H9 (cell line): ENCODE results near the gene TMEM87A. TPM values are rescaled to one million over a fixed set of nuclear protein-coding genes. Genes with fewer than 3 reads are reported as not detected.
"Not testable (repeated sequence)": the region's sequence is repeated elsewhere in the genome, so short reads cannot be mapped to it uniquely, and the experiment has no call there.

Source experiments
- DNase-seq: peaks from one replicate; pipeline ENCODE4 v3.0.0-alpha.2; 2017
- H2AFZ ChIP-seq: one replicate; pipeline ENCODE4 v1.6.1; 2013; ENCODE audit warnings: mild to moderate bottlenecking, low read length, control low read depth, moderate library complexity
- H2AK5ac ChIP-seq: 2 replicates; pipeline ENCODE4 v1.6.1; 2013; ENCODE audit warnings: low read length, control low read depth, mixed read lengths; ENCODE audit not compliant: insufficient read length
- H2BK120ac ChIP-seq: one replicate; pipeline ENCODE4 v1.6.1; 2013; ENCODE audit warnings: low read depth, mild to moderate bottlenecking, low read length, control low read depth, inconsistent platforms; ENCODE audit not compliant: poor library complexity, severe bottlenecking
- H2BK12ac ChIP-seq: 2 replicates; pipeline ENCODE4 v1.6.1; 2013; ENCODE audit warnings: low read length, control low read depth, mixed read lengths, low read depth; ENCODE audit not compliant: insufficient read length
- H2BK15ac ChIP-seq: 2 replicates; pipeline ENCODE4 v1.6.1; 2013; ENCODE audit warnings: low read depth, low read length, control low read depth
- H2BK20ac ChIP-seq: one replicate; pipeline ENCODE4 v1.6.1; 2013; ENCODE audit warnings: low read depth, mild to moderate bottlenecking, low read length, control low read depth, inconsistent platforms; ENCODE audit not compliant: poor library complexity, severe bottlenecking
- H2BK5ac ChIP-seq: 2 replicates; pipeline ENCODE4 v1.6.1; 2013; ENCODE audit warnings: low read length, control low read depth, mixed read lengths; ENCODE audit not compliant: insufficient read length
- H3K14ac ChIP-seq: 2 replicates; pipeline ENCODE4 v1.6.1; 2013; ENCODE audit warnings: low read length, control low read depth; ENCODE audit not compliant: insufficient read depth
- H3K18ac ChIP-seq: 2 replicates; pipeline ENCODE4 v1.6.1; 2013; ENCODE audit warnings: low read depth, mild to moderate bottlenecking, mixed read lengths, low read length, control low read depth; ENCODE audit not compliant: insufficient read length
- H3K23ac ChIP-seq: 2 replicates; pipeline ENCODE4 v1.6.1; 2013; ENCODE audit warnings: low read length, control low read depth, mixed read lengths, low read depth; ENCODE audit not compliant: insufficient read length
- H3K23me2 ChIP-seq: 2 replicates; pipeline ENCODE4 v1.6.1; 2013; ENCODE audit warnings: low read depth, mild to moderate bottlenecking, mixed read lengths, low read length, control low read depth; ENCODE audit not compliant: insufficient read length, poor library complexity, severe bottlenecking
- H3K27ac ChIP-seq: 2 replicates; pipeline ENCODE4 v1.5.1; 2013; ENCODE audit warnings: low read length, control low read depth, mixed read lengths, low read depth; ENCODE audit not compliant: insufficient read length
- H3K27me3 ChIP-seq: 2 replicates; pipeline ENCODE4 v1.6.1; 2013; ENCODE audit warnings: low read length, control low read depth, inconsistent platforms; ENCODE audit not compliant: insufficient read depth
- H3K4ac ChIP-seq: 2 replicates; pipeline ENCODE4 v1.6.1; 2013; ENCODE audit warnings: low read depth, mild to moderate bottlenecking, control low read depth, inconsistent platforms, low read length, moderate library complexity
- H3K4me1 ChIP-seq: 2 replicates; pipeline ENCODE4 v1.6.1; 2013; ENCODE audit warnings: low read length, control low read depth, inconsistent platforms; ENCODE audit not compliant: insufficient read depth
- H3K4me2 ChIP-seq: 2 replicates; pipeline ENCODE4 v1.6.1; 2013; ENCODE audit warnings: low read length, control low read depth, mixed read lengths; ENCODE audit not compliant: insufficient read length, insufficient read depth
- H3K56ac ChIP-seq: 2 replicates; pipeline ENCODE4 v1.6.1; 2013; ENCODE audit warnings: low read depth, mild to moderate bottlenecking, mixed read lengths, low read length, control low read depth; ENCODE audit not compliant: insufficient read length
- H3K79me1 ChIP-seq: 2 replicates; pipeline ENCODE4 v1.6.1; 2013; ENCODE audit warnings: low read depth, mild to moderate bottlenecking, moderate library complexity, low read length, control low read depth, inconsistent platforms; ENCODE audit not compliant: insufficient read depth, poor library complexity, severe bottlenecking
- H3K79me2 ChIP-seq: 2 replicates; pipeline ENCODE4 v1.6.1; 2013; ENCODE audit warnings: low read length, control low read depth, inconsistent platforms; ENCODE audit not compliant: insufficient read depth
- H3K9ac ChIP-seq: 2 replicates; pipeline ENCODE4 v1.6.1; 2013; ENCODE audit warnings: low read length, control low read depth, mixed read lengths; ENCODE audit not compliant: insufficient read length; ENCODE audit errors: extremely low read depth
- H3K9me3 ChIP-seq: one replicate; pipeline ENCODE4 v1.6.1; 2013; ENCODE audit warnings: low read depth, low read length, inconsistent platforms; ENCODE audit not compliant: control insufficient read depth
- H3T11ph ChIP-seq: one replicate; pipeline ENCODE4 v1.6.1; 2013; ENCODE audit warnings: mild to moderate bottlenecking, low read length, control low read depth, inconsistent platforms
- H4K20me1 ChIP-seq: one replicate; pipeline ENCODE4 v1.6.1; 2013; ENCODE audit not compliant: control insufficient read depth, insufficient read length, insufficient read depth
- H4K5ac ChIP-seq: 2 replicates; pipeline ENCODE4 v1.6.1; 2013; ENCODE audit warnings: low read depth, mild to moderate bottlenecking, mixed read lengths, low read length, control low read depth; ENCODE audit not compliant: insufficient read length
- H4K8ac ChIP-seq: replicated peaks from 2 replicates; pipeline ENCODE4 v1.6.1; 2013; ENCODE audit warnings: low read length, control low read depth, mixed read lengths, low read depth; ENCODE audit not compliant: insufficient read length
- H4K91ac ChIP-seq: 2 replicates; pipeline ENCODE4 v1.6.1; 2013; ENCODE audit warnings: low read depth, mild to moderate bottlenecking, moderate library complexity, mixed read lengths, low read length, control low read depth; ENCODE audit not compliant: insufficient read length
- H3K27ac Mint-ChIP-seq, 3 experiments: 2 replicates in 2 of 3; 3 replicates in 1 of 3; pipeline ENCODE4 v1.8.0; 2020 to 2021; ENCODE audit warnings: mixed read lengths in 3 of 3, mild to moderate bottlenecking in 1 of 3, moderate library complexity in 1 of 3
- H3K27me3 Mint-ChIP-seq: 2 replicates; pipeline ENCODE4 v1.8.0; 2021; ENCODE audit warnings: low read depth, mild to moderate bottlenecking, moderate library complexity, mixed read lengths
- H3K36me3 Mint-ChIP-seq, 3 experiments: 2 replicates in 2 of 3; 3 replicates in 1 of 3; pipeline ENCODE4 v1.8.0; 2020 to 2021; ENCODE audit warnings: low read depth in 3 of 3, mixed read lengths in 3 of 3; ENCODE audit not compliant: insufficient read depth in 1 of 3
- H3K4me1 Mint-ChIP-seq, 2 experiments: 2 replicates each; pipeline ENCODE4 v1.8.0; 2020; ENCODE audit warnings: mixed read lengths in 2 of 2
- H3K4me3 Mint-ChIP-seq, 2 experiments: 2 replicates in 1 of 2; 3 replicates in 1 of 2; pipeline ENCODE4 v1.8.0; 2020 to 2021; ENCODE audit warnings: mild to moderate bottlenecking in 2 of 2, mixed read lengths in 2 of 2, moderate library complexity in 1 of 2
- H3K9me3 Mint-ChIP-seq, 2 experiments: 2 replicates in 1 of 2; 3 replicates in 1 of 2; pipeline ENCODE4 v1.8.0; 2020; ENCODE audit warnings: mild to moderate bottlenecking in 2 of 2, mixed read lengths in 2 of 2, moderate library complexity in 1 of 2
- whole genome bisulfite sequencing: extraction: QIAGEN DNeasy Blood & Tissue Kit; methylation state at CpG from one replicate; pipeline ENCODE4 v1.1.7; 2013; ENCODE audit warnings: missing lambda C conversion rate, low lambda C conversion rate, mixed read lengths; ENCODE audit not compliant: insufficient read length; ENCODE audit errors: extremely low coverage; 5-methylcytosine and 5-hydroxymethylcytosine counted together
- total RNA-seq: library from RNA; stranded (reverse); gene quantifications from 2 replicates; pipeline ENCODE4 v1.2.1, GENCODE V29; 2021
- TF ChIP-seq, protein P1 (sequence below): fragments of 200-600 bp; sonication (generic); conservative IDR thresholded peaks from 3 replicates; pipeline ENCODE4 v1.8.0; 2021; ENCODE audit warnings: antibody characterized with exemption, mild to moderate bottlenecking

Gene TMEM87A
- total RNA-seq, 1 experiment from 2014 or later: 46.7 TPM

DNA sequence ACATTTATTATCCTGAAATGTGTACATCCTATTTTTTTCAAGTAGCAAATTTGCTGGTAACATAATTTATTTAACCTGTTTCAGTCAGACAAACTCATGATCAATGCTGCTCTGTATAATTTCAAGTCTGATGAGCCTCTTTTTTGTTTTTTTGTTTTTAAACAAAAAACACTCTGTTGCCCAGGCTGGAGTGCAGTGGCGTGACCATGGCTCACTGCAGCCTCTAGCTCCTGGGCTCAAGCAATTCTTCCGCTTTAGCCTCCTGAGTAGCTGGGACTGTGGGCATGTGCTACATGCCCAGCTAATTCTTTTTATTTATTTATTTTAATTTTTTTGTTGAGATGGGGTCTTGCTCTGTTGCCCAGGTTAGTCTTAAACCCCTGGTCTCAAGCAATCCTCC lies 46.0 kb upstream of the TMEM87A start:
- H3K23me2 ChIP-seq: no peaks in the 10 kb centered on the region
- H4K91ac ChIP-seq: no peak overlapping the region
- no peak overlapping the region for H3K56ac ChIP-seq
- no peak overlapping the region for H4K5ac ChIP-seq
- no peak overlapping the region for H2BK120ac ChIP-seq
- no peak overlapping the region for H2AK5ac ChIP-seq
- Mint-ChIP-seq H3K27me3 (no peaks in the 10 kb centered on the region), H3K9me3 (no peaks in the 10 kb centered on the region; a peak in 1 of 5 replicates), H3K27ac (no peak overlapping the region), H3K36me3 (no peaks in the 10 kb centered on the region), H3K4me1 (peaks cover 0 to 2% of the 10 kb centered on the region in 2 experiments; a peak in 1 of 4 replicates), H3K4me3 (no peak overlapping the region)
- H2BK5ac ChIP-seq: no peak overlapping the region
- H3K4me1 ChIP-seq: no peaks in the 10 kb centered on the region
- no peak for DNase-seq
- H2BK20ac ChIP-seq: no peak overlapping the region
- no peak overlapping the region for H2BK12ac ChIP-seq
- WGBS: no CpG with 5 or more reads among the region's 2 CpGs
- H2AFZ ChIP-seq: no peak overlapping the region
- TF ChIP-seq, protein P1, sequence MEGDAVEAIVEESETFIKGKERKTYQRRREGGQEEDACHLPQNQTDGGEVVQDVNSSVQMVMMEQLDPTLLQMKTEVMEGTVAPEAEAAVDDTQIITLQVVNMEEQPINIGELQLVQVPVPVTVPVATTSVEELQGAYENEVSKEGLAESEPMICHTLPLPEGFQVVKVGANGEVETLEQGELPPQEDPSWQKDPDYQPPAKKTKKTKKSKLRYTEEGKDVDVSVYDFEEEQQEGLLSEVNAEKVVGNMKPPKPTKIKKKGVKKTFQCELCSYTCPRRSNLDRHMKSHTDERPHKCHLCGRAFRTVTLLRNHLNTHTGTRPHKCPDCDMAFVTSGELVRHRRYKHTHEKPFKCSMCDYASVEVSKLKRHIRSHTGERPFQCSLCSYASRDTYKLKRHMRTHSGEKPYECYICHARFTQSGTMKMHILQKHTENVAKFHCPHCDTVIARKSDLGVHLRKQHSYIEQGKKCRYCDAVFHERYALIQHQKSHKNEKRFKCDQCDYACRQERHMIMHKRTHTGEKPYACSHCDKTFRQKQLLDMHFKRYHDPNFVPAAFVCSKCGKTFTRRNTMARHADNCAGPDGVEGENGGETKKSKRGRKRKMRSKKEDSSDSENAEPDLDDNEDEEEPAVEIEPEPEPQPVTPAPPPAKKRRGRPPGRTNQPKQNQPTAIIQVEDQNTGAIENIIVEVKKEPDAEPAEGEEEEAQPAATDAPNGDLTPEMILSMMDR: no peak
- H3K79me2 ChIP-seq: no peaks in the 10 kb centered on the region
- no peak overlapping the region for H3K4me2 ChIP-seq
- H3K27me3 ChIP-seq: no peaks in the 10 kb centered on the region
- no peak overlapping the region for H3T11ph ChIP-seq
- no peak overlapping the region for H3K27ac ChIP-seq
- no peaks in the 10 kb centered on the region for H4K20me1 ChIP-seq
- H3K9ac ChIP-seq: no peak overlapping the region
- H3K79me1 ChIP-seq: no peaks in the 10 kb centered on the region
- no peak overlapping the region for H4K8ac ChIP-seq
- H3K9me3 ChIP-seq: no peaks in the 10 kb centered on the region
- H2BK15ac ChIP-seq: no peak overlapping the region
- H3K14ac ChIP-seq: no peak overlapping the region
- H3K23ac ChIP-seq: no peak overlapping the region
- no peak overlapping the region for H3K4ac ChIP-seq
- H3K18ac ChIP-seq: no peak overlapping the region

DNA sequence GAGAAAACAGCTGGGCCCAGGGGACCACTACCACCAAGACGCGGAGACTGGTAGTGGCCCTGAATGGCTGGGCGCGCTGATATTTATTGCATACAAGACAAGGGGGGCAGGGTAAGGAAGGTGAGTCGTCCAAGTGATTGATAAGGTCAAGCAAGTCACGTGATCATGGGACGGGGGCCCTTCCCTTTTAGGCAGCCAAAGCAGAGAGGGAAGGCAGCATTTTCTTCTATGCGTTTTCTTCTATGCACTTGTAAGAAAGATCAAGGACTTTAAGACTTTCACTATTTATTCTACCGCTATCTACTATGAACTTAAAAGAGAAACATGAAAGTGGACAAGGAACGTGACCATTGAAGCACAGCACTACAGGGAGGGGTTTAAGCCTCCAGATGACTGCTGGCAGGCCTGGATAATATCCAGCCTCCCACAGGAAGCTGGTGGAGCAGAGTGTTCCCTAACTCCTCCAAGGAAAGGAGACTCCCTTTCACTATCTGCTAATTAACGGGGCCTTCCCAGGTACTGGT lies 43.1 kb upstream of the TMEM87A start:
- H3K18ac ChIP-seq, H3K27me3 Mint-ChIP-seq, H3K79me2 ChIP-seq, H3K9me3 ChIP-seq, H4K5ac ChIP-seq, DNase-seq, H3K27ac ChIP-seq, H4K20me1 ChIP-seq, H2AK5ac ChIP-seq, H4K91ac ChIP-seq, H2BK15ac ChIP-seq, H3K79me1 ChIP-seq, H3K27me3 ChIP-seq, H2AFZ ChIP-seq, H3T11ph ChIP-seq, H3K4me1 ChIP-seq, H2BK120ac ChIP-seq, H2BK5ac ChIP-seq, H3K36me3 Mint-ChIP-seq, H2BK20ac ChIP-seq, H3K9ac ChIP-seq, H4K8ac ChIP-seq, H3K9me3 Mint-ChIP-seq, H3K56ac ChIP-seq, H3K4me3 Mint-ChIP-seq, H3K4me1 Mint-ChIP-seq, H3K14ac ChIP-seq, H3K4me2 ChIP-seq, H3K4ac ChIP-seq, H2BK12ac ChIP-seq, H3K23me2 ChIP-seq, H3K23ac ChIP-seq: not testable (repeated sequence)
- peak overlapping the region in 1 of 3 experiments; percentile 33; a peak in 2 of 7 replicates for H3K27ac Mint-ChIP-seq
- WGBS: no CpG with 5 or more reads among the region's 11 CpGs
